Measurements from ENCODE around the gene HDGF.

Gene HDGF

DNA sequence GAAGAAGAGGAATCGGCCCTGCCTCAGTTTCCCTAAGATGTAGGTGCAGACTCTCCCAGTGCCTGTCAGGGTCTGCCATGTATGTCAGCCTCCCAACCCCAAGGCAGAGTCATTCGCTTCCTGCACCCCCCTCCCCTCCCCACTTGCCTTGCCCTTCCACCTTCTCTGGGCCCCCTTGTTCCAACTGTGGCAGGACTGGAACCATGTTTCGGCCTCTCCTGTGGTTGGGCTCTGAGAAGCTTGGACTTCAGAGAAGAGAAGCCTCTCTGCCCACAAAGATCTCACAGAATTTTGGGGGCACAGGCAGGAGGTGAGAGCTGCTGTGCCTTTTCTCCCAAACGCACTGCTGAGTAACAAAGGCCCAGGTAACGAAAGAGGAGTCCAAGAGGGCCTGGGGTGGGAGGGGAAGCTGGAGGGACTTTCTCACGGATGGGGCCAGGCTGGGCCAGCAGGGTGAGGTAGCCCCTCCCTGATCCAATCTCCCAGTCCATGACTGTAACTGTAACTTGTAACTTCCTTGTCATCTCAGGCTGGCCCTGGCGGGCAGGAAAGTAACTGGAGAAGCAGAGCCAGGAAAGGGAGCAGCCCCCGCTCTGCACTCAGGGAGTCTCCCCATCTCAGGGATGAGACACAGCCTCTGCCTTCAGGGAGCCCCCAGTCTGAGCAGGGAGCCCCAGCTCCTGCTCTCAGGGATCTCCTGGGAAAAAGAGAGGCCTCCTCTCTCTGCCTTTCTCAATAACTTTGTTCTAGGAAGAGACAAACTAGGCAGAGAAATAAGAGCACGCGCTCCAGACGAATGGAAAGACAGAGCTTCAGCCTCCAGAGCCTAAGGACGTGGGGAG lies 57.4 kb downstream of the HDGF start:
- no peak for DNase-seq

- no peak for DNase-seq
These were observed 58.3 kb downstream of the HDGF start for GRCh38 chr1:156692925-156693847.

DNA sequence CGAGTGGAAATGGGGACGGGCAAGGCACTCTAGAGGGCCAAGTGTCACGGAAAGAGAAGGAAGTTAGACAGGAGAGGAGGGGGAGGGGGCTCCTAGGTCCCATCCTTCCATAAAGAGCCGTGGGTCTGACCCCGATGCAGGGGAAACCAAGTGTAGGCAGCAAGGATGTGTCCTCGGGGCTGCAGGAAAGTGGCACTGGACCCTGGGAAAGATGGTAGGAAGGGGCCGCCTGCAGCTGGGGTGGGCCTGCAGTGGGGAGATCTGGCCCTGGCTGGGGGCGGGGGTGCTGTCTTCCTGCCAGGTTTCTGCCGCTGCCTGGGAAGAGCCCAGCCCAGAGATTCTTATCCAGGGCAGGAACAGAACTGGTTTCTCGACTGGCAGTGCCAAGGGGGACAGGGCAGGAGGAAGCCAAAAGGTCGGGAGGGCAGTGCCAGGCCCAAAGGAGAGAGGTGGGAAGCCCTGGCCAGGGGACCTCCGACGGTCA lies 59.0 kb downstream of the HDGF start:
- DNase-seq: no peak

Measured in activated CD8-positive, alpha-beta memory T cell treated with anti-CD3 and anti-CD28 coated beads for 24 hours (primary cell).